Measurements from ENCODE around the gene DECR2.

DNA sequence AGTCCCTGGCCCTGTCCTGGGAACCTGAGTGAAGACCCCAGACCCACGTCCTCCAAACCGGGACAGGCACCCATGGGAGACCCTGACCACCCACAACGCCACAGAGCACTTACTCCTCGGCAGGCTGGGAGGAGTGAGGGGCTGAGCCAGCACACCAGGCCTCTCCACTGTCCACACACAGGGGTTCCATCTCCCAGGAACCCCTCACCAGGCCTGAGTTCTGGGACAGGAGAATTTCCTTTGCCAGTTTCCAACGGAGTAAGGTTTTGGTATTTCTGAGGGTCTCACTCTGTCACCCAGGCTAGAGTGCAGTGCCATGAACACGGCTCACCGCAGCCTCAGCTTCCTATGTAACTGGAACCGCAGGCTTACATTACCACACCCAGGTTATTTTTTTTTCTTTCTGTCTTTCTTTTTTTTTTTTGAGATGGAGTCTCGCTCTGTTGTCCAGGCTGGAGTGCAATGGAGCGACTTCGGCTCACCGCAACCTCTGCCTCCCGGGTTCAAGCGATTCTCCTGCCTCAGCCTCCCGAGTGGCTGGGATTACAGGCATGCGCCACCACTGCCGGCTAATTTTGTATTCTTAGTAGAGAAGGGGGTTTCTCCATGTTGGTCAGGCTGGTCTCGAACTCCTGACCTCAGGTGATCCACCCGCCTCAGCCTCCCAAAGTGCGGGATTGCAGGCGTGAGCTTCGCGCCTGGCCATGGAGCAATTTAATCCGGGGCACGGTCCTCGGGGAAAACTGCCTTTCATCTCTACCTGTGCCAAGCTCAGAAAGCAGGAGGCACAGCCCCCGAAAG is 21.5 kb upstream of the DECR2 start:
- TF ChIP-seq ASH2L (IDR thresholded peaks at IDR 0.05; ENCODE audit: insufficient read length, low read depth, low read length): no peak
- TF ChIP-seq, protein P1, sequence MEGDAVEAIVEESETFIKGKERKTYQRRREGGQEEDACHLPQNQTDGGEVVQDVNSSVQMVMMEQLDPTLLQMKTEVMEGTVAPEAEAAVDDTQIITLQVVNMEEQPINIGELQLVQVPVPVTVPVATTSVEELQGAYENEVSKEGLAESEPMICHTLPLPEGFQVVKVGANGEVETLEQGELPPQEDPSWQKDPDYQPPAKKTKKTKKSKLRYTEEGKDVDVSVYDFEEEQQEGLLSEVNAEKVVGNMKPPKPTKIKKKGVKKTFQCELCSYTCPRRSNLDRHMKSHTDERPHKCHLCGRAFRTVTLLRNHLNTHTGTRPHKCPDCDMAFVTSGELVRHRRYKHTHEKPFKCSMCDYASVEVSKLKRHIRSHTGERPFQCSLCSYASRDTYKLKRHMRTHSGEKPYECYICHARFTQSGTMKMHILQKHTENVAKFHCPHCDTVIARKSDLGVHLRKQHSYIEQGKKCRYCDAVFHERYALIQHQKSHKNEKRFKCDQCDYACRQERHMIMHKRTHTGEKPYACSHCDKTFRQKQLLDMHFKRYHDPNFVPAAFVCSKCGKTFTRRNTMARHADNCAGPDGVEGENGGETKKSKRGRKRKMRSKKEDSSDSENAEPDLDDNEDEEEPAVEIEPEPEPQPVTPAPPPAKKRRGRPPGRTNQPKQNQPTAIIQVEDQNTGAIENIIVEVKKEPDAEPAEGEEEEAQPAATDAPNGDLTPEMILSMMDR (CRISPR knock-in tag; IDR thresholded peaks at IDR 0.05): no peak
- TF ChIP-seq TCF12 (IDR thresholded peaks at IDR 0.05): no peak
- TF ChIP-seq TCF12 (CRISPR knock-in tag; IDR thresholded peaks at IDR 0.05): no peak
- no peak for TF ChIP-seq SP2 (CRISPR knock-in tag; IDR thresholded peaks at IDR 0.05)
- no peak for TF ChIP-seq NFYB (CRISPR knock-in tag; IDR thresholded peaks at IDR 0.05)
- TF ChIP-seq TARDBP (CRISPR knock-in tag; IDR thresholded peaks at IDR 0.05): no peak
- no peak for TF ChIP-seq ZNF263 (CRISPR knock-in tag; IDR thresholded peaks at IDR 0.05)
- TF ChIP-seq ZNF746 (CRISPR knock-in tag; IDR thresholded peaks at IDR 0.05): no peak
- no peak for TF ChIP-seq ESRRA (CRISPR knock-in tag; IDR thresholded peaks at IDR 0.05; ENCODE audit: low read depth)

Measured in HepG2 (cell line).